ENCODE measurements around the gene TRAF4.
"Not testable (repeated sequence)": the region's sequence is repeated elsewhere in the genome, so short reads cannot be mapped to it uniquely, and the experiment has no call there.

Gene TRAF4

GRCh38 chr17:28714281-28714680 is 29.5 kb upstream of the TRAF4 start:
- no peak for DNase-seq (ENCODE audit: low spot score)

GRCh38 chr17:28715217-28715616 is 28.6 kb upstream of the TRAF4 start:
- no peak for DNase-seq (ENCODE audit: low spot score)

GRCh38 chr17:28716740-28717577 is 26.9 kb upstream of the TRAF4 start:
- DNase-seq (ENCODE audit: low spot score): no peak

- peak; percentile 94 for DNase-seq (ENCODE audit: low spot score)
Measured at GRCh38 chr17:28717578-28718332, 26.1 kb upstream of the TRAF4 start, which contains the start of gene RAB34. Gene RAB34 (minus strand): TSS chr17:28717868. CDS start chr17:28717266, 602 bp downstream.

- DNase-seq (ENCODE audit: low spot score): no peak
Measured at GRCh38 chr17:28718333-28719020, 25.3 kb upstream of the TRAF4 start.

- DNase-seq (ENCODE audit: low spot score): no peak
Measured at GRCh38 chr17:28719021-28719433, 24.8 kb upstream of the TRAF4 start.

GRCh38 chr17:28720247-28720996 is 23.4 kb upstream of the TRAF4 start:
- no peak for DNase-seq (ENCODE audit: low spot score)

GRCh38 chr17:28720997-28721329 is 22.8 kb upstream of the TRAF4 start:
- DNase-seq (ENCODE audit: low spot score): not testable (repeated sequence)

GRCh38 chr17:28722417-28723158 is 21.2 kb upstream of the TRAF4 start:
- DNase-seq (ENCODE audit: low spot score): no peak

GRCh38 chr17:28723159-28723835 is 20.5 kb upstream of the TRAF4 start:
- DNase-seq (ENCODE audit: low spot score): no peak

GRCh38 chr17:28723836-28724499 is 19.8 kb upstream of the TRAF4 start:
- not testable (repeated sequence) for DNase-seq (ENCODE audit: low spot score)

GRCh38 chr17:28724500-28725165 is 19.2 kb upstream of the TRAF4 start:
- DNase-seq (ENCODE audit: low spot score): no peak

GRCh38 chr17:28725166-28725659 is 18.6 kb upstream of the TRAF4 start:
- DNase-seq (ENCODE audit: low spot score): no peak

- DNase-seq (ENCODE audit: low spot score): peak; percentile 84
Measured at GRCh38 chr17:28725660-28726225, 18.1 kb upstream of the TRAF4 start.

GRCh38 chr17:28726226-28726626 is 17.6 kb upstream of the TRAF4 start, which contains the start of gene TLCD1:
Gene TLCD1 (minus strand): TSS chr17:28726233. CDS start chr17:28726097, 136 bp downstream.
- DNase-seq (ENCODE audit: low spot score): no peak

- peak; percentile 98 for DNase-seq (ENCODE audit: low spot score)
Measured at GRCh38 chr17:28726627-28727491, 17.0 kb upstream of the TRAF4 start.

GRCh38 chr17:28728364-28729200 is 15.2 kb upstream of the TRAF4 start, which contains the start of gene NEK8:
Gene NEK8 (plus strand): TSS chr17:28728788. CDS start chr17:28728814, 26 bp downstream.
- peak; percentile 97 for DNase-seq (ENCODE audit: low spot score)
